Loucy (cell line): ENCODE measurements around the gene ARID1B.

ENCODE experiments used
- H2AFZ ChIP-seq: fragments of 200-600 bp; sonication (generic); 2 replicates; pipeline ENCODE4 v1.6.0; 2016; ENCODE audit warnings: antibody characterized with exemption, mild to moderate bottlenecking, low read length, moderate library complexity
- H3F3A ChIP-seq: fragments of 200-600 bp; 2 replicates; pipeline ENCODE4 v1.6.0; 2016; ENCODE audit warnings: antibody characterized with exemption, low read depth, mild to moderate bottlenecking
- H3K27me3 ChIP-seq: fragments of 200-600 bp; sonication (generic); 2 replicates; pipeline ENCODE4 v1.6.1; 2014; ENCODE audit warnings: low read length, mild to moderate bottlenecking; ENCODE audit not compliant: insufficient read depth, poor library complexity, severe bottlenecking
- H3K36me3 ChIP-seq: fragments of 200-600 bp; sonication (generic); 2 replicates; pipeline ENCODE4 v1.6.1; 2016; ENCODE audit warnings: low read length; ENCODE audit not compliant: insufficient read depth
- H3K4me1 ChIP-seq: fragments of 200-600 bp; sonication (generic); 2 replicates; pipeline ENCODE4 v1.5.1; 2014; ENCODE audit warnings: low read length, mild to moderate bottlenecking; ENCODE audit not compliant: insufficient read depth, poor library complexity, severe bottlenecking
- H3K4me2 ChIP-seq: fragments of 200-600 bp; sonication (generic); 2 replicates; pipeline ENCODE4 v1.6.0; 2014; ENCODE audit warnings: antibody characterized with exemption, low read length, low read depth, mild to moderate bottlenecking; ENCODE audit not compliant: poor library complexity, severe bottlenecking
- H3K4me3 ChIP-seq: fragments of 200-600 bp; sonication (generic); 2 replicates; pipeline ENCODE4 v1.5.1; 2014; ENCODE audit warnings: low read length, mild to moderate bottlenecking, mixed read lengths; ENCODE audit not compliant: poor library complexity, severe bottlenecking
- H3K79me2 ChIP-seq: fragments of 200-600 bp; sonication (generic); 2 replicates; pipeline ENCODE4 v1.6.1; 2014; ENCODE audit warnings: low read length; ENCODE audit not compliant: insufficient read depth
- H3K9ac ChIP-seq: fragments of 200-600 bp; sonication (generic); 2 replicates; pipeline ENCODE4 v1.6.0; 2014; ENCODE audit warnings: mild to moderate bottlenecking, low read depth, low read length, moderate library complexity; ENCODE audit not compliant: poor library complexity, severe bottlenecking
- H3K9me2 ChIP-seq: fragments of 200-600 bp; sonication (generic); replicated peaks from 2 replicates; pipeline ENCODE4 v1.6.1; 2016; ENCODE audit warnings: low read depth, low read length, mixed read lengths
- H3K9me3 ChIP-seq: fragments of 200-600 bp; sonication (generic); 2 replicates; pipeline ENCODE4 v1.6.1; 2014; ENCODE audit warnings: mild to moderate bottlenecking, antibody characterized with exemption, low read length, low read depth; ENCODE audit not compliant: insufficient read depth
- H4K20me1 ChIP-seq: fragments of 200-600 bp; sonication (generic); 2 replicates; pipeline ENCODE4 v1.6.0; 2014; ENCODE audit warnings: antibody characterized with exemption, low read length, mild to moderate bottlenecking; ENCODE audit not compliant: insufficient read depth, poor library complexity, severe bottlenecking
- CTCF ChIP-seq: fragments of 200-600 bp; sonication (generic); conservative IDR thresholded peaks from 2 replicates; pipeline ENCODE4 v1.5.1; 2014; ENCODE audit warnings: mild to moderate bottlenecking, antibody characterized with exemption, low read length
- EZH2phosphoT487 ChIP-seq: fragments of 200-600 bp; IDR thresholded peaks from 2 replicates; pipeline ENCODE4 v1.6.1; 2018; ENCODE audit warnings: antibody characterized with exemption, mild to moderate bottlenecking, moderate library complexity, borderline replicate concordance

Gene ARID1B

DNA sequence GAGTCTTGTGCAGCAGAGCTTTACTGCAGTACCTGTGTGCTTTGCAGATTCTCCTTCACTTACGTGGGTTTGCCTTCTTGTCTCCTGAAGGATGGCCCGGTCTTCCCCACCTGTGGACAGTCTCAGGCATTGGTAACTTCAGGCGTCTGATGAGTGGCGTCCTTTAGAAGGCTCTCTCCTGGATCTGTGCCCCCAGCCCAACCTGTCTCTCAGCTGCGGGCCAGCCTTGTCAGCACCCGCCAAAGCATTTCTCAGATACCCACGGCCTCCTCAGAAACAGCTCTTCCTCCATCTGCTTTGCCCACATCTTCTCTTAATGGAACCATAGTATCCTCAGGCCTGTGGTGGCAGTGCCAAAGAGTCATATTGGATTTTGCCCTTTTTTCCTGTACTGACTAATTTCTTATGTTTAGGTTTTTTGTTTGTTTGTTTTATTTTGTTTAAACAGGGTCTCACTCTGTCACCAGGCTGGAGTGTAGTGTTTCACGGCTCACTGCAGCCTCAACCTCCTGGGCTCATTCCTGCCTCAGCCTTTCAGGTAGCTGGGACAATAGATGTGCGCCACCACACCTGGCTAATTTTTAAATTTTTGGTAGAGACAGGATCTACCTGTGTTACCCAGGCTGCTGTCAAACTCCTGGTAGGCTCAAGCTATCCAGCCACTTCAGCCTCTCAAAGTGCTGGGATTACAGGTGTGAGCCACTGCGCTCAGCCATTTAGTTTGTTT lies 96.6 kb downstream of the ARID1B start:
- peaks cover 11% of the 10 kb centered on the region for H3K4me1 ChIP-seq
- H4K20me1 ChIP-seq, result peaks cover 91% of the 10 kb centered on the region
- no peaks in the 10 kb centered on the region for H3K9me3 ChIP-seq
- no peak overlapping the region for H3K4me3 ChIP-seq
- TF ChIP-seq CTCF, result no peak
- TF ChIP-seq EZH2phosphoT487, result no peak
- H3K4me2 ChIP-seq, result no peak overlapping the region
- H3K9ac ChIP-seq, result no peak overlapping the region
- H2AFZ ChIP-seq, result no peak overlapping the region
- peaks cover 100% of the 10 kb centered on the region for H3K79me2 ChIP-seq
- H3K36me3 ChIP-seq, result peaks cover 18% of the 10 kb centered on the region
- H3F3A ChIP-seq, result no peaks in the 10 kb centered on the region
- H3K27me3 ChIP-seq, result no peaks in the 10 kb centered on the region
- H3K9me2 ChIP-seq, result no peaks in the 10 kb centered on the region

DNA sequence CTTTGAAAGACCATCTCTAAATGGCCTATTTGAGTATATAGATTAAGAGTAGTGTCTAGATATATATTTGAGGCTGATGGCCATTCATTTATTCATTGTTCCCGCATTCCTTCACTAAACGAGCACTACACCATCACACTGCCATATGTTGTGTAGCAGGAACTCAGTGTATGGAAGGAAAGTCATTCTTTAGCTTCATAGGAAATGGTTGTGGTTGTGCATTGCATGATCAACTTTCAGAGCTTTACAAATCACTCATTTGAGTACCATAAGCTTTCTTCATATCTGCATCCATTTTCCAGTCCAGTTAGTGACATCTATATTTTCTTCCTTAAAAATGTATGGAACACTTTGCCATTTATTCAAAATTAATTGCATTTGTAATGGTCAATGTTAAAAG lies 97.9 kb downstream of the ARID1B start:
- Histone ChIP-seq H3K9me3 (no peaks in the 10 kb centered on the region), H4K20me1 (peaks cover 91% of the 10 kb centered on the region), H3K79me2 (peaks cover 100% of the 10 kb centered on the region), H3K9me2 (no peaks in the 10 kb centered on the region), H3F3A (no peaks in the 10 kb centered on the region), H2AFZ (no peak overlapping the region), H3K4me3 (no peak overlapping the region), H3K4me1 (peaks cover 21% of the 10 kb centered on the region), H3K9ac (no peak overlapping the region), H3K27me3 (no peaks in the 10 kb centered on the region), H3K36me3 (peaks cover 18% of the 10 kb centered on the region), H3K4me2 (no peak overlapping the region)
- TF ChIP-seq CTCF, result no peak
- TF ChIP-seq EZH2phosphoT487, result no peak

DNA sequence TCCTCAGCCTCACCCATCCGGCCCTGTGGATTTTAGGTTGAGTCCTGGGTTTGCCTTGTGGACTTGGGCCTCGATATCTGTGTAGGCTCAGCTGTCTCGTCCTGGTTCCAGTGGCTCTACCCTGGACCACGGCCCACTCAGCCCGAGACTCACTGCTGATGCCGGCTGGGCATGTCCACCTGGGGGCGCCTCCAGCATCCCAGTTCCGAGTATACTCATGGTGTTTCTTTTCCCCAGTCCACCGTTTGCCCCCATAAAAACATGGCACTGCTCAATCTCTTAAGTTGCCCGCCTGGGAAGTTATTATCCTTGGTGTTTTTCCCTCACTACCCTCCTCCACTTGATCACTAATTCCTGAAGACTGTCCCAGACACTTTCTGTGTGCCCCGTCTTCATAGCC lies 99.1 kb downstream of the ARID1B start:
- Histone ChIP-seq H3K79me2 (peaks cover 100% of the 10 kb centered on the region), H3K4me3 (no peak overlapping the region), H2AFZ (no peak overlapping the region), H3K4me1 (peaks cover 21% of the 10 kb centered on the region), H3K4me2 (no peak overlapping the region), H3K36me3 (peaks cover 18% of the 10 kb centered on the region), H3F3A (no peaks in the 10 kb centered on the region), H4K20me1 (peaks cover 90% of the 10 kb centered on the region), H3K27me3 (no peaks in the 10 kb centered on the region), H3K9ac (no peak overlapping the region), H3K9me2 (no peaks in the 10 kb centered on the region), H3K9me3 (no peaks in the 10 kb centered on the region)
- peak; percentile 64 for TF ChIP-seq CTCF
- no peak for TF ChIP-seq EZH2phosphoT487
